Measurements from ENCODE around the gene DBT.
A peak's percentile ranks its signal among the peaks of the same experiment; 100 is the strongest.
"Not testable (repeated sequence)": the region's sequence is repeated elsewhere in the genome, so short reads cannot be mapped to it uniquely, and the experiment has no call there.

The DBT gene

DNA sequence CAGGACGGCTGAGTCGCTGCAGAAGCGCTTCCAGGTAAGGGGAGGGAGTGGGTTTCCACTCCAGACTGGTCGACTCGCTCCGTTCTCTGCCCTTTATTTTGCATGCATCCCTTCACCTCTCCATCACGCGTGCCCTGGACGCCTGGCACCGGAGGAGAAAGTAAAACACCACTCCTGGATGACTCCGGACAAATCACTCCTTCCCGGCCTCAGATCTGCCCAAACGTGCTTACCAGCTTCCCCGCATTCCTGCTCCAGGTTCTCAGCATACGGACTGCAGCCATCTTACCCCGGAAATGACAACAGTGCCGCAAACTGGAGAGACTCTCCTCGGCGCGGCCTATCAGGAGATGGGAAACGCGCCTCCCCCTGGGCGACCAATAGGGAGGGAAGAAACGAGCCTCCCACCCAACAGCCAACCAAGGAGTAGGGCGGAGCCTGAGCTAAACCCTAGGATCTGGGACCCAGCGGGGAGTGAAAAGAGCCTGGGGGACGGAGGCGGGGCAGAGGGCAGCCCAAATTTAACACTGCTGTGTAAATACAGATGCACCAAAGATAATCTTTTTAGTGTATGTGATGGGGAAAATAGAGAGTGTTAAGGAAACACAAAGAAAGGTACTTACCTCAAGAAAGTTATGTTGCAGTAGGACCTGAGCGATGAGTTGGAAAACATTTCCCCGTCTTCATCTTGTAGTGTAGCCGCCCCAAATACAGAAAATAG lies at the start of gene DBT:
DBT (minus strand) TSS at position 298 of the 721 bp plus-strand sequence; CDS start at position 284, 14 bp downstream.
- H3K4me3 ChIP-seq (ENCODE audit: low read depth, low read length): peak within 1 kb of the TSS; percentile 92
- H3K36me3 ChIP-seq (ENCODE audit: control insufficient read depth, insufficient read depth, low read length): no peaks in the 10 kb centered on the region
- peak within 1 kb of the TSS; percentile 80 for H3K4me2 ChIP-seq (ENCODE audit: low read length)
- H2AFZ ChIP-seq: peak within 1 kb of the TSS; percentile 65
- TF ChIP-seq, protein P1, sequence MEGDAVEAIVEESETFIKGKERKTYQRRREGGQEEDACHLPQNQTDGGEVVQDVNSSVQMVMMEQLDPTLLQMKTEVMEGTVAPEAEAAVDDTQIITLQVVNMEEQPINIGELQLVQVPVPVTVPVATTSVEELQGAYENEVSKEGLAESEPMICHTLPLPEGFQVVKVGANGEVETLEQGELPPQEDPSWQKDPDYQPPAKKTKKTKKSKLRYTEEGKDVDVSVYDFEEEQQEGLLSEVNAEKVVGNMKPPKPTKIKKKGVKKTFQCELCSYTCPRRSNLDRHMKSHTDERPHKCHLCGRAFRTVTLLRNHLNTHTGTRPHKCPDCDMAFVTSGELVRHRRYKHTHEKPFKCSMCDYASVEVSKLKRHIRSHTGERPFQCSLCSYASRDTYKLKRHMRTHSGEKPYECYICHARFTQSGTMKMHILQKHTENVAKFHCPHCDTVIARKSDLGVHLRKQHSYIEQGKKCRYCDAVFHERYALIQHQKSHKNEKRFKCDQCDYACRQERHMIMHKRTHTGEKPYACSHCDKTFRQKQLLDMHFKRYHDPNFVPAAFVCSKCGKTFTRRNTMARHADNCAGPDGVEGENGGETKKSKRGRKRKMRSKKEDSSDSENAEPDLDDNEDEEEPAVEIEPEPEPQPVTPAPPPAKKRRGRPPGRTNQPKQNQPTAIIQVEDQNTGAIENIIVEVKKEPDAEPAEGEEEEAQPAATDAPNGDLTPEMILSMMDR (IDR thresholded peaks at IDR 0.05): no peak
- peak within 1 kb of the TSS; percentile 43 for H3K27ac ChIP-seq
- H3K9me3 ChIP-seq (ENCODE audit: control insufficient read depth, low read length): no peaks in the 10 kb centered on the region
- peaks cover 5% of the 10 kb centered on the region for H3K4me1 ChIP-seq
- no peak within 1 kb of the TSS for H3K9ac ChIP-seq
- H3K27me3 ChIP-seq (ENCODE audit: control insufficient read depth, insufficient read depth, low read length): no peaks in the 10 kb centered on the region
- H3K79me2 ChIP-seq: peaks cover 5% of the 10 kb centered on the region

DNA sequence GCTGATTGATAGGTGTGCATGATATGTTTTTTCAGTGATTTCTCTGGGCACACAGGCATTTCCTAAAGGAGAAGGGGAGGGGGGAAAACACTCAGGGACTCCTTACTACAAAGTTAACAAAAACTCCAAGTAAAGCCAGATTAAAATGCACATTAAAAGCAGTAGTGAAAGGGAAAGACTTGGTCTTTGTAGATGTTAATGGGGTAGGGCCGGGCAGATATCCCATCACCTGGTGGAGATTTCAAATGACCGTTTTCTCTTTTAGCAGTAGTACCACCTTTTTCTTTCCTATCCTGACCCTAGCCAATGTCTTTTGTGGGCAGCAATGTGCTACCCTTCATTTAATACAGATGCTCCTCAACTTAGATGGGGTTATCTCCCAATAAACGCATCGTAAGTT lies 48.9 kb upstream of the DBT start:
- H3K79me2 ChIP-seq: no peaks in the 10 kb centered on the region
- H3K4me2 ChIP-seq (ENCODE audit: low read length): no peak overlapping the region
- H3K9ac ChIP-seq: no peak overlapping the region
- H3K27ac ChIP-seq: no peak overlapping the region
- H3K36me3 ChIP-seq (ENCODE audit: control insufficient read depth, insufficient read depth, low read length): no peaks in the 10 kb centered on the region
- no peak overlapping the region for H2AFZ ChIP-seq
- no peaks in the 10 kb centered on the region for H3K9me3 ChIP-seq (ENCODE audit: control insufficient read depth, low read length)
- TF ChIP-seq, protein P1 (IDR thresholded peaks at IDR 0.05): no peak
- H3K27me3 ChIP-seq (ENCODE audit: control insufficient read depth, insufficient read depth, low read length): no peaks in the 10 kb centered on the region
- no peaks in the 10 kb centered on the region for H3K4me1 ChIP-seq
- no peak overlapping the region for H3K4me3 ChIP-seq (ENCODE audit: low read depth, low read length)

DNA sequence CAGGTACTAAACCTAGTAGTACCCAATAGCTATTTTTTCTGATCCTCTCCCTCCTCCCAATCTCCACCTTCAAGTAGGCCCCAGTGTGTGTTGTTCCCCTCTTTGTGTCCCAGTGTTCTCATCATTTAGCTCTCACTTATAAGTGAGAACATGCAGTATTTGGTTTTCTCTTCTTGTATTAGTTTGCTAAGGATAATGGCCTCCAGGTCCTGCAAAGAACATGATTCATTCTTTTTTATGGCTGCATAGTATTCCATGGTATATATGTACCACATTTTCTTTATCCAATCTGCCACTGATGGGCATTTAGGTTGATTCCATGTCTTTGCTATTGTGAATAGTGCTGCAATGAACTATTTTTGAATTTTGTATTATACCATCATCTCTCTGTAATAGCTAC lies 47.4 kb upstream of the DBT start:
- H3K9me3 ChIP-seq (ENCODE audit: control insufficient read depth, low read length); H3K4me3 ChIP-seq (ENCODE audit: low read depth, low read length); H2AFZ ChIP-seq; H3K4me2 ChIP-seq (ENCODE audit: low read length); H3K27ac ChIP-seq; H3K4me1 ChIP-seq; H3K27me3 ChIP-seq (ENCODE audit: control insufficient read depth, insufficient read depth, low read length); H3K9ac ChIP-seq; H3K79me2 ChIP-seq; H3K36me3 ChIP-seq (ENCODE audit: control insufficient read depth, insufficient read depth, low read length): not testable (repeated sequence)

DNA sequence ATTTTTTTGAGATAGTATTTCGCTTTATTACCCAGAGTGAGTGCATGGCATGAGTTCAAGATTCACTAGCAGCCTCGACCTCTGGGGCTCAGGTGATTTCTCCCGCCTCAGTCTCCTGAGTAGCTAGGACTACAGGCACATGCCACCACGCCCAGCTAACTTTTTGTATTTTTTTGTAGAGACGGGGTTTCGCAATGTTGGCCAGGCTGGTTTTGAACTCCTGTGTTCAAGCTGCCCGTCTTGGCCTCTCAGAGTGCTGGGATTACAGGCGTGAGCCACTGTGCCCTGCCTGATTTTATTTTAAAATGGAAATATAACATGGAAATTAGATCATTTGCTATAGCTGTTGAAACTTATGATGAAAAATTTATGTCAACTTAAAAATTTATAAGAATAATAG lies 46.5 kb upstream of the DBT start:
- TF ChIP-seq, protein P1 (IDR thresholded peaks at IDR 0.05): no peak
- H3K9me3 ChIP-seq (ENCODE audit: control insufficient read depth, low read length): no peaks in the 10 kb centered on the region
- no peaks in the 10 kb centered on the region for H3K36me3 ChIP-seq (ENCODE audit: control insufficient read depth, insufficient read depth, low read length)
- H3K79me2 ChIP-seq: no peaks in the 10 kb centered on the region
- no peak overlapping the region for H3K9ac ChIP-seq
- H3K4me2 ChIP-seq (ENCODE audit: low read length): no peak overlapping the region
- H3K4me1 ChIP-seq: no peaks in the 10 kb centered on the region
- no peak overlapping the region for H3K4me3 ChIP-seq (ENCODE audit: low read depth, low read length)
- H2AFZ ChIP-seq: no peak overlapping the region
- no peaks in the 10 kb centered on the region for H3K27me3 ChIP-seq (ENCODE audit: control insufficient read depth, insufficient read depth, low read length)
- no peak overlapping the region for H3K27ac ChIP-seq

DNA sequence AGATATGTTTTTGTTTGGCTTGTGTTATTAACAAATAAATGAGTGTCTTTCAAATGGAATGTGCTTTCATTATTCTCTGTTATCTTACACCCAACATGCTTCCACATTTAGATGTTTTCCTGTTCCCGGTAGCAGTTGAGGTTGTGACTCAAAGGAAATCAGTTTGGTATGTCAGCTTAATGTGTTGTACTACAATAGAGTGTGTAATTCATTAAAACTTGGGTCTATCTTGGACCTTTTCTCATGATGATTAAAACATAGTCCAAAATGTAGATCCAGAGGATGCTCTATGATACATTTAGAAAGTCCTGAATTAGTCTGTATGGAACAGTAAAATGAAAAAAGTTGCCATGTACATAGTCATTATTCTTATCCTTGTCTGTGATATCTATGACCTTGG lies 43.1 kb upstream of the DBT start:
- no peak overlapping the region for H3K27ac ChIP-seq

More for the DNA sequence above, 43.1 kb upstream of the DBT start:
- H3K4me1 ChIP-seq: no peaks in the 10 kb centered on the region
- H3K27me3 ChIP-seq (ENCODE audit: control insufficient read depth, insufficient read depth, low read length): no peaks in the 10 kb centered on the region
- H3K9ac ChIP-seq: no peak overlapping the region
- H3K9me3 ChIP-seq (ENCODE audit: control insufficient read depth, low read length): no peaks in the 10 kb centered on the region
- no peak overlapping the region for H3K4me2 ChIP-seq (ENCODE audit: low read length)
- no peak overlapping the region for H3K4me3 ChIP-seq (ENCODE audit: low read depth, low read length)
- H3K36me3 ChIP-seq (ENCODE audit: control insufficient read depth, insufficient read depth, low read length): no peaks in the 10 kb centered on the region
- TF ChIP-seq, protein P1 (IDR thresholded peaks at IDR 0.05): no peak
- no peaks in the 10 kb centered on the region for H3K79me2 ChIP-seq
- no peak overlapping the region for H2AFZ ChIP-seq

Measured in parathyroid adenoma (tissue), 2 donors.